Right lobe of liver (tissue), 6 donors: Measurements from ENCODE around the gene BTG2. TPM values are rescaled to one million over a fixed set of nuclear protein-coding genes. Genes with fewer than 3 reads are reported as not detected.

Experiments
- ATAC-seq, 4 donors: fragments of 200-7000 bp; cut with Tn5 transposase; one replicate each; pipeline ENCODE4 v1.9.1; 2020; ENCODE audit warnings: mild to moderate bottlenecking in 4 of 4, moderate library complexity in 4 of 4
- DNase-seq, 3 donors: peaks; one replicate each; pipeline ENCODE4 v3.0.0-alpha.2; 2020
- H3K27ac ChIP-seq, 3 donors: fragments of 200-600 bp; one replicate each; pipeline ENCODE4 v1.8.0; 2022
- H3K27me3 ChIP-seq, 2 donors: fragments of 200-600 bp; one replicate each; pipeline ENCODE4 v1.8.0; 2022
- H3K36me3 ChIP-seq, 4 donors: fragments of 200-600 bp; sonication (generic) in 1 of 4; one replicate each; pipeline versions ENCODE4 v1.5.1 to v1.8.0; 2017 to 2022; ENCODE audit warnings: control low read depth in 1 of 4
- H3K4me1 ChIP-seq, 4 donors: fragments of 200-600 bp; sonication (generic) in 1 of 4; one replicate each; pipeline versions ENCODE4 v1.5.1 to v1.8.0; 2017 to 2022; ENCODE audit warnings: control low read depth in 1 of 4
- H3K4me3 ChIP-seq, 3 donors: fragments of 200-600 bp; one replicate each; pipeline ENCODE4 v1.8.0; 2022
- H3K9me3 ChIP-seq, 4 donors: fragments of 200-600 bp; sonication (generic) in 1 of 4; one replicate each; pipeline versions ENCODE4 v1.5.1 to v1.8.0; 2017 to 2022; ENCODE audit warnings: control low read depth in 1 of 4
- POLR2A ChIP-seq: fragments of 450-650 bp; IDR thresholded peaks from one replicate; pipeline ENCODE4 v1.6.1; 2017; ENCODE audit warnings: antibody characterized with exemption, mild to moderate bottlenecking
- WGBS: methylation state at CpG from one replicate; pipeline ENCODE4 v1.1.6; 2018; ENCODE audit warnings: low coverage, low lambda C conversion rate; ENCODE audit not compliant: insufficient coverage; ENCODE audit errors: missing lambda C conversion rate; 5-methylcytosine and 5-hydroxymethylcytosine counted together
- intact Hi-C, 2 donors: fragments of 100-400 bp; cut with DNase I; formaldehyde crosslinking; loops; one replicate each; pipeline versions ENCODE4 v1.11.2 to v1.14.1; 2022
- total RNA-seq, 6 experiments: library from RNA; depleted of rRNA in 2 of 6; stranded (reverse); fragments of >200 nt in 2 of 6; fragmentation: NEBNext Ultra II Directional in 3 of 6; extraction: Animal tissue kit (Norgen Biotek cat#: 25700) in 3 of 6; gene quantifications; one replicate each; pipeline versions ENCODE4 v1.1.0 to v1.2.4, GENCODE V29; 2016 to 2023
- TF ChIP-seq, protein P1 (sequence below), 4 donors: fragments of 200-600 bp in 3 of 4; fragments of 450-650 bp in 1 of 4; IDR thresholded peaks; one replicate each; pipeline versions ENCODE4 v1.5.1 to v1.8.0; 2016 to 2022; ENCODE audit warnings: antibody characterized with exemption in 4 of 4, mild to moderate bottlenecking in 2 of 4
- donor health status: DM: no; HTN: yes; CAD: no.
- donor health status: DM: no; HTN: no; CAD: no.
- donor health status: DM: no; HTN: no; CAD: no.
- donor health status: DM: no; HTN: yes; CAD: no.
- donor health status: DM: no; HTN: yes; CAD: no.

Gene BTG2
- total RNA-seq, 6 experiments from 2014 or later = 2.0 to 11.2 (median 5.4) TPM

DNA sequence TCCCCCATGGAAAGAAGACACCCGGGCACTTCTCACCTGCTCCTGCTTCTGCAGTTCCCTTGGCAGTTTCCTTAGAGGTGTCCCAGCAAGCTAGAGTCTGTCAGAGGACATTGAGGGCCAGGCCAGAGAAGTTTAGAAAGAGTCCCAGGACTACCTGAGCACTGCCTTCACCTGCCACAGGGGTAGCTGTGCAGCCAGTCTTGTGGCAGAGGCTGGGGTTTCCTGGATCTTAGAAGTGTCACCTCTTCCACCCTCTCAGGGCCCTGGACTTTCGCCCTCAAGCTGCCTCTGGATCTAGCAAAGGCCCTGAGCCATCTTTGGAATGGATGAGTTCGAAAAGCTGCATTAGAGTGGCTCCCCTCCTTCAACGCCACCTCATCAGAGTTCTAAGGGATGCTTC, 34.9 kb upstream of the BTG2 start:
- H3K36me3 ChIP-seq = no peaks in the 10 kb centered on the region
- DNase-seq = no peak

DNA sequence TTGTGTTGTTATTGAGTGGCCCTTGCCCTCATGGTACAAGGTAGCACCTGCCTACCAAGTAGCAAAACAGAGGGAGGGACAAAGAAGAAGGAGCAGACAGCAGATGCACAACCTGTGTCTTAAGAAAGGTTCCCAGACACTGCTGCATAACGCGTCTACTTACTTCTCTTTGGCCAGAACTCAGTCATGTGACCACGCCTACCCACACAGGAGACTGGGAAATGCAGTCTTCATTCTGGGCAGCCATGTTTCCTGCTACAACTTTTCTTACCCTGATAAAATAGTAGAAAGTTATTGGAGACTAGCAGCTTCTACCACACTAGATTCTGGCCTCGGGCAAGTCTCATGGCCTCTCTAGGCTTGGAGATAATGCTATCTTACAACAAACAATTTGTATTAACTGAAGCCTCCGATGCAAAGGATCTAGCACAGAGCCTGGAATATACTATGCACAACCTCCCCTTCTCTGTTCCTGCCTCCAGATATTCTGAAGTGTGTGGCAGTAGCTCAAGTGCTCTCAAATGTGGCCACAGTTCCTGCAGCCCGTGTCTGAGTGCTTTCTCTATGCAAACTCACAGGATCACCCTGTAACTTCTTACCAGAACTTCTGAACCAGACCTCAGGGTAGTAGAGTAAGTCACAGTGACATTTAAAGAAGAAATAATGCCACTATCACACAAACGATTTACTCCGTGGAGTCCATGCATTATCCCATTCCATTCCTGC, 34.1 kb upstream of the BTG2 start:
- intact Hi-C loops = loop anchor here (5.0 to 10.0 kb wide), 4 partner anchors 61 to 234 kb away; no protein-coding TSS in a partner anchor
- ATAC-seq (peak; percentile 17 to 38 (median 27)), DNase-seq (no peak)
- no peaks in the 10 kb centered on the region for H3K36me3 ChIP-seq
- H3K27me3 ChIP-seq = no peaks in the 10 kb centered on the region
- WGBS = 18% methylated on average over 7 of the region's 8 CpGs
- no peaks in the 10 kb centered on the region for H3K9me3 ChIP-seq
- TF ChIP-seq POLR2A = no peak
- TF ChIP-seq, protein P1, sequence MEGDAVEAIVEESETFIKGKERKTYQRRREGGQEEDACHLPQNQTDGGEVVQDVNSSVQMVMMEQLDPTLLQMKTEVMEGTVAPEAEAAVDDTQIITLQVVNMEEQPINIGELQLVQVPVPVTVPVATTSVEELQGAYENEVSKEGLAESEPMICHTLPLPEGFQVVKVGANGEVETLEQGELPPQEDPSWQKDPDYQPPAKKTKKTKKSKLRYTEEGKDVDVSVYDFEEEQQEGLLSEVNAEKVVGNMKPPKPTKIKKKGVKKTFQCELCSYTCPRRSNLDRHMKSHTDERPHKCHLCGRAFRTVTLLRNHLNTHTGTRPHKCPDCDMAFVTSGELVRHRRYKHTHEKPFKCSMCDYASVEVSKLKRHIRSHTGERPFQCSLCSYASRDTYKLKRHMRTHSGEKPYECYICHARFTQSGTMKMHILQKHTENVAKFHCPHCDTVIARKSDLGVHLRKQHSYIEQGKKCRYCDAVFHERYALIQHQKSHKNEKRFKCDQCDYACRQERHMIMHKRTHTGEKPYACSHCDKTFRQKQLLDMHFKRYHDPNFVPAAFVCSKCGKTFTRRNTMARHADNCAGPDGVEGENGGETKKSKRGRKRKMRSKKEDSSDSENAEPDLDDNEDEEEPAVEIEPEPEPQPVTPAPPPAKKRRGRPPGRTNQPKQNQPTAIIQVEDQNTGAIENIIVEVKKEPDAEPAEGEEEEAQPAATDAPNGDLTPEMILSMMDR (IDR thresholded peaks at IDR 0.05) = no peak
- no peak overlapping the region for H3K4me3 ChIP-seq
- H3K27ac ChIP-seq = no peak overlapping the region
- peaks cover 0 to 12% (median 0%) of the 10 kb centered on the region in 4 donors for H3K4me1 ChIP-seq

More for the DNA sequence above, 34.9 kb upstream of the BTG2 start:
- Histone ChIP-seq H3K9me3 (no peaks in the 10 kb centered on the region), H3K4me3 (no peak overlapping the region), H3K4me1 (peaks cover 0 to 12% (median 0%) of the 10 kb centered on the region in 4 donors), H3K27me3 (no peaks in the 10 kb centered on the region), H3K27ac (no peak overlapping the region)
- WGBS = 39% methylated on average over 2 of the region's 4 CpGs
- intact Hi-C loops = loop anchor here (5.0 to 10.0 kb wide), 4 partner anchors 62 to 233 kb away; no protein-coding TSS in a partner anchor
- TF ChIP-seq, protein P1 (IDR thresholded peaks at IDR 0.05) = no peak
- no peak for TF ChIP-seq POLR2A
- ATAC-seq = no peak

DNA sequence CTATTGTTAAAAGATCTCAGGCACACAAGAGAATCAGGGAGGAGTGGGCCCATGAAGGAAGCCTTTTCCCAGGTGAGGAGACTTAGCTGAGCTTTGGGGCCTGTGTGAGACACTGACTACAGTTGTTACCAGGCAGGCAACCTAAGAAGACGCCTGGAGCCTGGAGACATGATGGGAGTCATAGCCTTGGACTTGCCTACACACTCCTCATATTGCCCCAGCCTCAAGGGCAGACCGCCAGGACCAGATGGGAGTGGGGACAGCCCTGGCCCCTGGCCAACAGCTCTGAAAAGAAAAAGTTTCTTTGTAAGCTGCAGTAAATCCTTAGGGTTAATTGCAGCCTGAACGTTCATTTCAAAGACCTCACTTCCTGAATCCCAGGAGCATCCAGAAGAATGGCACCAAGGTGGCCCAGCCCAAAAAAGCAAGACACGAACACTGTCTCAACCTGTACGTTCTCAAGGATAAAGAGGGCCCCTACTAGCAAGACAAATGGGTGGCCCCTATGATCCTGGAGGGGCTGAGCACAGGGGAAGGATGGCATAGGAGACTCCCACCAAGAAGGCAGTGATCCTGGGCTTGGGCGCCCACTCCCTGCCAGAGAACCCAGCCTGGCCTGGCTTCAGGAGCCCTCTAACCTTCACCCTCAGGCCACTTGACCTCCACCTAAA, 33.2 kb upstream of the BTG2 start:
- Histone ChIP-seq H3K4me1 (peaks cover 0 to 12% (median 0%) of the 10 kb centered on the region in 4 donors), H3K4me3 (no peak overlapping the region), H3K27ac (no peak overlapping the region), H3K9me3 (no peaks in the 10 kb centered on the region), H3K36me3 (no peaks in the 10 kb centered on the region), H3K27me3 (no peaks in the 10 kb centered on the region)
- WGBS = 18% methylated on average over 3 of the region's 6 CpGs
- intact Hi-C loops = loop anchor here (5.0 to 10.0 kb wide), 4 partner anchors 60 to 235 kb away; no protein-coding TSS in a partner anchor
- no peak for ATAC-seq
- TF ChIP-seq, protein P1 (IDR thresholded peaks at IDR 0.05) = no peak
- no peak for TF ChIP-seq POLR2A
- DNase-seq = no peak

DNA sequence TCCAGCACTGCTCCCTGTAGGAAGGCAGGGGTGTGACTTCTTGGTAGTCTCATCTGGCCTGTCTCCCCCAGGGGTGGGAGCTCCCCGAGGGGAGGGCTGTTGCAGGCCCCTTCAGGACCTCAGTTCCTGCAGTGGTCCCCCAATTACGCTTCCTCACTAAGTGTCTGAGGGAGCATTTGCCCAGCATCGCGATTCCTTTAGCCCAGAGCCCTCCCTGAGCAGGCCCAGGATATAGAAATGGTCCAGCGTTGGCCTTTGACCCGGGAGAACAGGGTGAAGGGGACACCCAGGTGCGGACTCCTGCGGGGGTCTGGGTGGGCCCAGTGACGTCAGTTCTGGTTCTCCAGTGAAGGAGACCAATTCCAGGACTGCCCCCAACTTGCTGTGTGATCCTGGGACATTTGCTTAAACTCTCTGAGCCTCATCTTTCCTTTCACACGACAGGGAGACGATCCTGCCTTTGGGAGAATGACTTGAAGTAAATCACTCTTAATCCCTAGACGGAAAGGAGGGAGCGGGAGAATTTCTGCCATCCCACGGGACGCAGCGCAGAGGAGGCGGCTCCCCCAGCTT, 32.6 kb upstream of the BTG2 start:
- TF ChIP-seq, protein P1 (IDR thresholded peaks at IDR 0.05) = no peak
- no peak for TF ChIP-seq POLR2A
- Histone ChIP-seq H3K27ac (no peak overlapping the region), H3K9me3 (no peaks in the 10 kb centered on the region), H3K4me1 (peaks cover 0 to 10% (median 0%) of the 10 kb centered on the region in 4 donors), H3K36me3 (no peaks in the 10 kb centered on the region), H3K4me3 (no peak overlapping the region), H3K27me3 (no peaks in the 10 kb centered on the region)
- 12% methylated on average over 13 of the region's 17 CpGs for WGBS
- intact Hi-C loops = loop anchor here (5.0 to 10.0 kb wide), 4 partner anchors 60 to 235 kb away; no protein-coding TSS in a partner anchor
- ATAC-seq (no peak), DNase-seq (no peak)
